Measurements from ENCODE around the gene SLC12A6.

The SLC12A6 gene

DNA sequence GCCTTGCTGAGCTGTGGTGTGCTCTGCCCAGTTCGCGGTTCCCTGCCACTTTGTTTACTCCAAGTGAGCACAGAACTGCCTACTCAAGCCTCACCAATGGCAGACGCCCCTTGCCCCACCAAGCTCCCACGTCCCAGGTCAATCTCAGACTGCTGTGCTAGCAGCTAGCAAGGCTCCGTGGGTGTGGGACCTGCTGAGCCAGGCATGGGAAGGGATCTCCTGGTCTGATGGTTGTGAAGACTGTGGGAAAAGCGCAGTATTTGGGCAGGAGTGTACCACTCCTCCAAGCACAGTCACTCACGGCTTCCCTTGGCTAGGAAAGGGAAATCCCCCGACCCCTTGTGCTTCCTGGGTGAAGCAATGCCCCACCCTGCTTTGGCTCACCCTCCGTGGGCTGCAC is 45.0 kb downstream of the SLC12A6 start:
- CTCF ChIA-PET: no interaction called here
- TF ChIP-seq ZNF384 (IDR thresholded peaks at IDR 0.05): no peak
- TF ChIP-seq NFRKB (IDR thresholded peaks at IDR 0.05): no peak
- no peak for TF ChIP-seq ELF4 (IDR thresholded peaks at IDR 0.05)
- no peak for TF ChIP-seq FOXA1 (IDR thresholded peaks at IDR 0.05)
- TF ChIP-seq TARDBP (IDR thresholded peaks at IDR 0.05): no peak
- no peak for TF ChIP-seq SP1 (IDR thresholded peaks at IDR 0.05)
- TF ChIP-seq BHLHE40 (IDR thresholded peaks at IDR 0.05; ENCODE audit: borderline replicate concordance): no peak
- no peak for TF ChIP-seq FOXM1 (IDR thresholded peaks at IDR 0.05; ENCODE audit: borderline replicate concordance)
- no peak for TF ChIP-seq CTBP1 (IDR thresholded peaks at IDR 0.05; ENCODE audit: borderline replicate concordance)
- TF ChIP-seq, protein P1, sequence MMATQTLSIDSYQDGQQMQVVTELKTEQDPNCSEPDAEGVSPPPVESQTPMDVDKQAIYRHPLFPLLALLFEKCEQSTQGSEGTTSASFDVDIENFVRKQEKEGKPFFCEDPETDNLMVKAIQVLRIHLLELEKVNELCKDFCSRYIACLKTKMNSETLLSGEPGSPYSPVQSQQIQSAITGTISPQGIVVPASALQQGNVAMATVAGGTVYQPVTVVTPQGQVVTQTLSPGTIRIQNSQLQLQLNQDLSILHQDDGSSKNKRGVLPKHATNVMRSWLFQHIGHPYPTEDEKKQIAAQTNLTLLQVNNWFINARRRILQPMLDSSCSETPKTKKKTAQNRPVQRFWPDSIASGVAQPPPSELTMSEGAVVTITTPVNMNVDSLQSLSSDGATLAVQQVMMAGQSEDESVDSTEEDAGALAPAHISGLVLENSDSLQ (IDR thresholded peaks at IDR 0.05): no peak
- no peak for TF ChIP-seq ARNT (IDR thresholded peaks at IDR 0.05)
- TF ChIP-seq FOXK2 (IDR thresholded peaks at IDR 0.05): no peak
- no peak for TF ChIP-seq HDGF (IDR thresholded peaks at IDR 0.05; ENCODE audit: borderline replicate concordance)
- POLR2A ChIA-PET: no interaction called here
- DNase-seq (ENCODE audit: extremely low spot score): no peak

DNA sequence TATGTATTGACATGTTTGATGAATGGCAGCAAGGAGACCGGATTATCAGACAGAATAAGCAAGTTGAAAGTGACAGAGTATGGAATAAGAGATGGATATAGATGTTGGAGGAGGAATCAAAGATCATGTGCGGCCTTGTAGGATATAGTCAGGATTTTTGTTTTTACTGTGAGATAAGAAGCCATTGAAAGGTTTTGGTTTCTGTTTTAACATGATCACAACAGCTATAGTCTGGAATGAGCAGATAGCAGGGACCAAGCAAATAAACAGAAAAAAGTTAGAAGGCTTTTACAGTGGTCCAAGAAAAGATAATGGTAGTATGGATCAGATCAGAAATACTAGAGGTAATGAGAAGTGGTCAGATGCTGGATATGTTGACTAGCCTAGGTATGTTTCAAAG is 52.6 kb downstream of the SLC12A6 start:
- DNase-seq (ENCODE audit: extremely low spot score): no peak
- no peak for TF ChIP-seq L3MBTL2 (conservative IDR thresholded peaks at IDR 0.05)
- CTCF ChIA-PET: no interaction called here
- POLR2A ChIA-PET: no interaction called here

DNA sequence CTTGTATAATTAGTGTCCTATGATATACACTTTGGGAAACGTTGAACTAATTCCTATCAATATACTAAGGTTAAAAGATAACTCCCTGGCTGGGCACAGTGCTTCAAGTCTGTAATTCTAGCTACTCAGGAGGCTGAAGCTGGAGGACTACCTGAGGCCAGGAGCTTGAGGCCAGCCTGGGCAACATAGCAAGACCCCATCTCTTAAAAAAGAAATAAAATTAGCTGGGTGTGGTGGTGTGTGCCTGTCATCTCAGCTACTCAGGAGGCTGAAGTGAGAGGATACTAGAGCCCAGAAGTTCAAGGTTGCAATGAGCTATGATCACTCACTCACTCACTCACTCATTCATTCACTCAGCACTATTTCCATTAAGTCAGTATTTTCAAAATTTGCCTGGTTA is 55.2 kb downstream of the SLC12A6 start:
- CTCF ChIA-PET: no interaction called here
- TF ChIP-seq FOXK2 (IDR thresholded peaks at IDR 0.05) (no peak), TARDBP (IDR thresholded peaks at IDR 0.05) (no peak), SUZ12 (IDR thresholded peaks at IDR 0.05) (no peak), FOXA1 (IDR thresholded peaks at IDR 0.05) (no peak), FOXM1 (IDR thresholded peaks at IDR 0.05; ENCODE audit: borderline replicate concordance) (no peak), SP1 (IDR thresholded peaks at IDR 0.05) (no peak), LEF1 (IDR thresholded peaks at IDR 0.05; ENCODE audit: borderline replicate concordance) (no peak), CTBP1 (IDR thresholded peaks at IDR 0.05; ENCODE audit: borderline replicate concordance) (no peak), ZNF384 (IDR thresholded peaks at IDR 0.05) (no peak), ARNT (IDR thresholded peaks at IDR 0.05) (no peak), BHLHE40 (IDR thresholded peaks at IDR 0.05; ENCODE audit: borderline replicate concordance) (no peak), HDGF (IDR thresholded peaks at IDR 0.05; ENCODE audit: borderline replicate concordance) (no peak), NFRKB (IDR thresholded peaks at IDR 0.05) (no peak), ELF4 (IDR thresholded peaks at IDR 0.05) (no peak), L3MBTL2 (conservative IDR thresholded peaks at IDR 0.05) (no peak)
- TF ChIP-seq, protein P1 (IDR thresholded peaks at IDR 0.05): no peak
- DNase-seq (ENCODE audit: extremely low spot score): no peak
- POLR2A ChIA-PET: interaction anchor here (1.4 kb wide), 1 partner anchor 36 kb away, joined by 5 read pairs; no protein-coding TSS in a partner anchor

DNA sequence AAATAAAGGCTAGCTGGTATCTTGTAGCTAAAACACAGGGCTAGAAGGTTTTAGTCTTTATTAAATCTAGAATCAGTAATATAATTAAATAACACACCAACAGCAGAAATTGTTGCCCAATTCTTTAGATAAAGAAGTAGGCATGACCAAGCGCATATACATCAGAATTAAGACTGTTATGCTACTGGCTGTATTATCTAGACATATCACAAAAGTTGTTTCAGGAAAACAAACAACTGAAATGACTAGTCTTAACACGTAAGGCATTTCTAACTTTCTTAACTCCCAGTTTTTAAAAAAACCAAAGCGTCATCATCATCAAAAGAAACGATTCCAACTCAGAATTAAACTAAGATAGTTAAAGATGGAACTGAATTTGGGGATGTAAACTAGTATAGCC is 57.4 kb downstream of the SLC12A6 start:
- DNase-seq (ENCODE audit: extremely low spot score): no peak
- POLR2A ChIA-PET: no interaction called here
- CTCF ChIA-PET: no interaction called here
- TF ChIP-seq ELF4 (IDR thresholded peaks at IDR 0.05) (no peak), ARNT (IDR thresholded peaks at IDR 0.05) (no peak), NFRKB (IDR thresholded peaks at IDR 0.05) (no peak), SP1 (IDR thresholded peaks at IDR 0.05) (no peak), SUZ12 (IDR thresholded peaks at IDR 0.05) (no peak), BHLHE40 (IDR thresholded peaks at IDR 0.05; ENCODE audit: borderline replicate concordance) (no peak), ZNF384 (IDR thresholded peaks at IDR 0.05) (no peak), LEF1 (IDR thresholded peaks at IDR 0.05; ENCODE audit: borderline replicate concordance) (no peak)
- TF ChIP-seq, protein P1 (IDR thresholded peaks at IDR 0.05): no peak

DNA sequence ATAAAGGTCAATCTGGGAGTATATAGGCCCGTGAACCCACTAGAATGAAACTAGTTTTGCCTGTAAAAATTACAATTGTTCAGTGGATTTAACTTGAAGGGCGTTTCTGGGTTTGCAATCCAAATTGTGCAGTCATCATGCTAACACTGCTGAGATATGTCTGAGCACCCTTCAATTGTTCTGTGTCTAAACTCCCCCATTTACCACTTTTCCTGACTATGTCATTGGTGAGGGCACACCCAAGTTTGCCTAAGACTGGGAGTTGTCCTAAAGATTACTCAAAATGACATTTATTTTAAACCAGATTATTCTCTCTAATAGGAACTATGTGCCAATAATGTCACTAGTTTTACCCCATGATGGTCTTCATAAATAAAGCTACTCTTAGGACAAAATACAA is 58.2 kb downstream of the SLC12A6 start:
- ChIA-PET CTCF (no interaction called here), POLR2A (no interaction called here)
- TF ChIP-seq HDGF (IDR thresholded peaks at IDR 0.05; ENCODE audit: borderline replicate concordance) (no peak), SP1 (IDR thresholded peaks at IDR 0.05) (no peak), CTBP1 (IDR thresholded peaks at IDR 0.05; ENCODE audit: borderline replicate concordance) (no peak), FOXA1 (IDR thresholded peaks at IDR 0.05) (no peak), L3MBTL2 (conservative IDR thresholded peaks at IDR 0.05) (no peak), BHLHE40 (IDR thresholded peaks at IDR 0.05; ENCODE audit: borderline replicate concordance) (no peak), LEF1 (IDR thresholded peaks at IDR 0.05; ENCODE audit: borderline replicate concordance) (no peak)
- TF ChIP-seq, protein P1 (IDR thresholded peaks at IDR 0.05): no peak
- DNase-seq (ENCODE audit: extremely low spot score): no peak

DNA sequence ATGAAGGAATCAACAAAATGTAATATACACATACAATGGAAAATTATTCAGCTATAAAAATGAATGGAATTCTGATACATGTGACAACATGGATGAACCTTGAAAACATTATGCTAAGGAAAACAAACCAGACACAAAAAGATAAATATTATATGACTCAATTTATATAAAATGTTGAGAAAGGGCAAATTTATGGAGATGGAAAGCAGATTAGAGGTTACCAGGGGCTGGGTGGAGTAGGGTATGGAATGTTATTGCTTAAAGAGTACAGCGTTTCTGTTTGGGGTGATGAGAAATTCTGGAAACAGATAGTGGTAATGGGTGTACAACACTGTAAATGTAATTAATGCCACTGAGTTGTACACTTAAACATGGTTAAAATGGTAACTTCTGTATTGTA is 61.9 kb downstream of the SLC12A6 start:
- CTCF ChIA-PET: no interaction called here
- no peak for TF ChIP-seq SUZ12 (IDR thresholded peaks at IDR 0.05)
- no peak for TF ChIP-seq FOXA1 (IDR thresholded peaks at IDR 0.05)
- TF ChIP-seq FOXM1 (IDR thresholded peaks at IDR 0.05; ENCODE audit: borderline replicate concordance): no peak
- TF ChIP-seq FOXK2 (IDR thresholded peaks at IDR 0.05): no peak
- no peak for TF ChIP-seq CTBP1 (IDR thresholded peaks at IDR 0.05; ENCODE audit: borderline replicate concordance)
- no peak for TF ChIP-seq SP1 (IDR thresholded peaks at IDR 0.05)
- TF ChIP-seq L3MBTL2 (conservative IDR thresholded peaks at IDR 0.05): no peak
- no peak for TF ChIP-seq NFRKB (IDR thresholded peaks at IDR 0.05)
- no peak for TF ChIP-seq LEF1 (IDR thresholded peaks at IDR 0.05; ENCODE audit: borderline replicate concordance)
- no peak for TF ChIP-seq BHLHE40 (IDR thresholded peaks at IDR 0.05; ENCODE audit: borderline replicate concordance)
- TF ChIP-seq, protein P1 (IDR thresholded peaks at IDR 0.05): no peak
- TF ChIP-seq ELF4 (IDR thresholded peaks at IDR 0.05): no peak
- no peak for TF ChIP-seq TARDBP (IDR thresholded peaks at IDR 0.05)
- no peak for TF ChIP-seq ARNT (IDR thresholded peaks at IDR 0.05)
- TF ChIP-seq HDGF (IDR thresholded peaks at IDR 0.05; ENCODE audit: borderline replicate concordance): no peak
- POLR2A ChIA-PET: no interaction called here
- DNase-seq (ENCODE audit: extremely low spot score): no peak
